Stimulated activated CD4-positive, alpha-beta T cell treated with anti-CD3 and anti-CD28 coated beads, Interleukin-1b, Interleukin-23, amount 100 ng/mL, for 48 hours (primary cell): ENCODE results near the gene MARK4.
"Not testable (repeated sequence)": the region's sequence is repeated elsewhere in the genome, so short reads cannot be mapped to it uniquely, and the experiment has no call there.

Experiments used
- DNase-seq: peaks from one replicate; pipeline ENCODE4 v3.0.0-alpha.2; 2020

Gene MARK4

GRCh38 chr19:45307361-45307760 is 56.3 kb downstream of the MARK4 start:
- DNase-seq: no peak

GRCh38 chr19:45309322-45309721 is 58.3 kb downstream of the MARK4 start:
- DNase-seq: not testable (repeated sequence)

GRCh38 chr19:45311621-45312020 is 60.5 kb downstream of the MARK4 start:
- DNase-seq: no peak

- DNase-seq: not testable (repeated sequence)
These were observed 61.2 kb downstream of the MARK4 start for GRCh38 chr19:45312285-45312684.

- DNase-seq: no peak
These were observed 63.7 kb downstream of the MARK4 start for GRCh38 chr19:45314708-45315245.

- no peak for DNase-seq
These were observed 64.2 kb downstream of the MARK4 start for GRCh38 chr19:45315304-45315703.

GRCh38 chr19:45320997-45321775 is 70.1 kb downstream of the MARK4 start:
- DNase-seq: no peak

- no peak for DNase-seq
These were observed 70.8 kb downstream of the MARK4 start for GRCh38 chr19:45321848-45322247.

- DNase-seq: no peak
These were observed 71.2 kb downstream of the MARK4 start for GRCh38 chr19:45322311-45322710.

- DNase-seq: no peak
These were observed 71.7 kb downstream of the MARK4 start, which contains the start of gene CKM for GRCh38 chr19:45322744-45323281. Gene CKM, minus strand, starts transcription at chr19:45322875. Its CDS starts 3,162 bp downstream, at chr19:45319713.

- DNase-seq: no peak
These were observed 72.6 kb downstream of the MARK4 start for GRCh38 chr19:45323671-45324081.

GRCh38 chr19:45324349-45324907 is 73.4 kb downstream of the MARK4 start:
- no peak for DNase-seq

- no peak for DNase-seq
These were observed 76.5 kb downstream of the MARK4 start for GRCh38 chr19:45327404-45328143.

GRCh38 chr19:45331411-45331810 is 80.3 kb downstream of the MARK4 start:
- no peak for DNase-seq

- DNase-seq: no peak
These were observed 82.7 kb downstream of the MARK4 start for GRCh38 chr19:45333609-45334303.

- not testable (repeated sequence) for DNase-seq
These were observed 83.8 kb downstream of the MARK4 start for GRCh38 chr19:45334881-45335280.

GRCh38 chr19:45336696-45337251 is 85.7 kb downstream of the MARK4 start:
- DNase-seq: no peak

GRCh38 chr19:45339629-45340028 is 88.6 kb downstream of the MARK4 start:
- DNase-seq: no peak

GRCh38 chr19:45340232-45340898 is 89.3 kb downstream of the MARK4 start, which contains the start of gene KLC3:
Gene KLC3, plus strand, starts transcription at chr19:45340750. Its CDS starts 4,792 bp downstream, at chr19:45345542.
- DNase-seq: no peak

GRCh38 chr19:45340899-45341453 is 89.9 kb downstream of the MARK4 start:
- DNase-seq: no peak

GRCh38 chr19:45342911-45343310 is 91.8 kb downstream of the MARK4 start:
- DNase-seq: no peak
